ENCODE results near the gene RANBP17. TPM values are rescaled to one million over a fixed set of nuclear protein-coding genes. Genes with fewer than 3 reads are reported as not detected.

The RANBP17 gene

DNA sequence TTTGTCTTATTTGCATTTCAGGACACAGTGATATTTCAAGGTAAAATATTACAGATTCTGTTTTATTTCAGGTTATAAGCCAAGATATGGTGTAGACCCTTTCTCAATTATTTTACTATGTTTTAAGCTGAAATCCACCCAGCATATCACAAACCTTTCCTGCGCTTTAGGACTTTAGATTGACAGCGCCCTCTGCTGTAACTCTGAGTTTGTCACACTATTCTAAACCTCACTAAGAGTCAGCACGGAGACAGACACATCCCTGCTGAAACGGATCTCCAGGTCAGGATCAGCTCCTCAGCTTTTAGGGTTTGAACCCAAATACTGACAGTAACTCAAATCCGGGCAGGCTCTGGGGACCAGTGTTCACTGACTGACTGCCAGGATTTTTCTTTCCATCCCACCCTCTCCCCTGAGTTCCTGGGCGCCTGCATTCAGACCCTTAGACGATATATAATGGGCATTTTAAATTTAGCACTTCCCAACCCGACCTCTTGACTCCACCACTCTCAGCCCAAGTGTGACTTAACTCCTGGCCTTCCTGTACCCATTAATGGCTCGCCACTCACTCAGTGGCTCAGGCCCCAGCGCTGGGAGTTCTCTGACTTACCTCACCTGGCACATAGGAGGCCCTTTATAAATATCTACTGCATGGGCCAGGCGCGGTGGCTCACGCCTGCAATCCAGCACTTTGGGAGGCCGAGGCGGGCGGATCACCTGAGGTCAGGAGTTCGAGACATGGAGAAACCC, 480.7 kb downstream of the RANBP17 start:
- no peak overlapping the region for H4K5ac ChIP-seq (ENCODE audit: low read length)
- H2AK5ac ChIP-seq (ENCODE audit: low read length): no peak overlapping the region
- WGBS (ENCODE audit: extremely low coverage, insufficient coverage, low lambda C conversion rate): no CpG with 5 or more reads among the region's 17 CpGs
- H3K79me2 ChIP-seq (ENCODE audit: control insufficient read depth, insufficient read depth, low read length): no peaks in the 10 kb centered on the region
- no peaks in the 10 kb centered on the region for H3K27me3 ChIP-seq (ENCODE audit: insufficient read depth, low read length, poor library complexity)
- H3K18ac ChIP-seq (ENCODE audit: low read length): no peak overlapping the region
- H4K8ac ChIP-seq (ENCODE audit: low read depth, low read length): no peak overlapping the region
- no peak overlapping the region for H3K27ac ChIP-seq (ENCODE audit: low read depth, low read length)
- DNase-seq: peak; percentile 77
- H2BK15ac ChIP-seq (replicated peaks; ENCODE audit: low read depth): no peak overlapping the region
- no peak overlapping the region for H3K23ac ChIP-seq (ENCODE audit: low read length)
- H3K79me1 ChIP-seq (ENCODE audit: low read length): no peaks in the 10 kb centered on the region
- no peak overlapping the region for H3K4me3 ChIP-seq (ENCODE audit: low read length)
- no peak overlapping the region for H3K4ac ChIP-seq (ENCODE audit: low read depth, low read length)
- no peak overlapping the region for H2BK120ac ChIP-seq (ENCODE audit: low read depth, low read length)
- H3K4me1 ChIP-seq (ENCODE audit: control insufficient read depth, low read depth, low read length): no peaks in the 10 kb centered on the region
- no peak overlapping the region for H3K4me2 ChIP-seq (ENCODE audit: low read length)
- H3K56ac ChIP-seq (ENCODE audit: low read length): no peak overlapping the region
- no peak overlapping the region for H2BK5ac ChIP-seq (ENCODE audit: low read length)
- H3K36me3 ChIP-seq (ENCODE audit: control insufficient read depth, insufficient read depth, low read length): no peaks in the 10 kb centered on the region
- no peak overlapping the region for H3K9ac ChIP-seq (ENCODE audit: low read length)

DNA sequence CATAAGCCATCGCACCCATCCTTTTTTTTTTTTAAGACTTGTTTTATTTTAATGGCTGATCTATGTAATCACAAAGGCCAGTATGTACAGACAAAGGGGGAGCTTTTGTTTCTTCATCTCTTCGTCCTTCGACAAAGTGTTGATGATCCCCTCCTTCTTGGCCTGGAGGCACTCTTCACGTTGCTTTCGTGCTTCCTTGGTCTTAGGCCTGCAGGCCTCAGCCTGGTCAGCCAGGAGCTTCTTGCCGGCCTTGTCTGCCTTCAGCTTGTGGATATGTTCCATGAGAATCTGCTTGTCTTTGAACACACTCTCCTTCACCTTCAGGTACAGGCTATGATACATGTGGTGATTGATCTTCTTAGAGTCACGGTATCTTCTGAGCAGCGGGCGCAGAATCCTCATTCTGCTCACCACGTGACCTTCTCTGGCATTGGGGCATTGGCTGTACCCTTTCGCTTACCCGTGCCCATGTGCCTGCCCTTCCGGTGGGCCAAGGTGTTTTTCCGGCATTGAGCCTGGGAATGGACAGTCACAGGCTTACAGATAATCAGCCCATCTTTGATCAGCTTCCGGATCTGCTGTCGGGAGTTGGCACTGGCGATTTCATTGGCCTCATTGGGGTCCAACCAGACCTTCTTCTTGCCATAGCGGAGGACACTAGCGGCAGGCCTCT, 483.3 kb downstream of the RANBP17 start:
- Histone ChIP-seq H2BK15ac (replicated peaks; ENCODE audit: low read depth) (no peak overlapping the region), H3K79me1 (ENCODE audit: low read length) (no peaks in the 10 kb centered on the region), H3K4me1 (ENCODE audit: control insufficient read depth, low read depth, low read length) (no peaks in the 10 kb centered on the region), H3K27ac (ENCODE audit: low read depth, low read length) (no peak overlapping the region), H4K5ac (ENCODE audit: low read length) (no peak overlapping the region), H3K56ac (ENCODE audit: low read length) (no peak overlapping the region), H4K8ac (ENCODE audit: low read depth, low read length) (no peak overlapping the region), H3K4ac (ENCODE audit: low read depth, low read length) (no peak overlapping the region), H3K23ac (ENCODE audit: low read length) (no peak overlapping the region), H3K9ac (ENCODE audit: low read length) (no peak overlapping the region), H2AK5ac (ENCODE audit: low read length) (no peak overlapping the region), H3K18ac (ENCODE audit: low read length) (no peak overlapping the region), H2BK120ac (ENCODE audit: low read depth, low read length) (no peak overlapping the region), H2BK5ac (ENCODE audit: low read length) (no peak overlapping the region), H3K4me2 (ENCODE audit: low read length) (no peak overlapping the region), H3K79me2 (ENCODE audit: control insufficient read depth, insufficient read depth, low read length) (no peaks in the 10 kb centered on the region), H3K36me3 (ENCODE audit: control insufficient read depth, insufficient read depth, low read length) (no peaks in the 10 kb centered on the region), H3K4me3 (ENCODE audit: low read length) (no peak overlapping the region), H3K27me3 (ENCODE audit: insufficient read depth, low read length, poor library complexity) (no peaks in the 10 kb centered on the region)
- WGBS (ENCODE audit: extremely low coverage, insufficient coverage, low lambda C conversion rate): no CpG with 5 or more reads among the region's 19 CpGs
- DNase-seq: no peak

Small RNA genes lying within 50 kb of the gene (small RNA-seq; reads per million reads assigned to genes)
- gene AC091980.1 (ENCODE audit: insufficient read depth): not detected
